Loucy (cell line): ENCODE results near the gene MARCHF11.

ENCODE experiments used
- H2AFZ ChIP-seq: fragments of 200-600 bp; sonication (generic); 2 replicates; pipeline ENCODE4 v1.6.0; 2016; ENCODE audit warnings: antibody characterized with exemption, mild to moderate bottlenecking, low read length, moderate library complexity
- H3F3A ChIP-seq: fragments of 200-600 bp; 2 replicates; pipeline ENCODE4 v1.6.0; 2016; ENCODE audit warnings: antibody characterized with exemption, low read depth, mild to moderate bottlenecking
- H3K27me3 ChIP-seq: fragments of 200-600 bp; sonication (generic); 2 replicates; pipeline ENCODE4 v1.6.1; 2014; ENCODE audit warnings: low read length, mild to moderate bottlenecking; ENCODE audit not compliant: insufficient read depth, poor library complexity, severe bottlenecking
- H3K36me3 ChIP-seq: fragments of 200-600 bp; sonication (generic); 2 replicates; pipeline ENCODE4 v1.6.1; 2016; ENCODE audit warnings: low read length; ENCODE audit not compliant: insufficient read depth
- H3K4me1 ChIP-seq: fragments of 200-600 bp; sonication (generic); 2 replicates; pipeline ENCODE4 v1.5.1; 2014; ENCODE audit warnings: low read length, mild to moderate bottlenecking; ENCODE audit not compliant: insufficient read depth, poor library complexity, severe bottlenecking
- H3K4me2 ChIP-seq: fragments of 200-600 bp; sonication (generic); 2 replicates; pipeline ENCODE4 v1.6.0; 2014; ENCODE audit warnings: antibody characterized with exemption, low read length, low read depth, mild to moderate bottlenecking; ENCODE audit not compliant: poor library complexity, severe bottlenecking
- H3K4me3 ChIP-seq: fragments of 200-600 bp; sonication (generic); 2 replicates; pipeline ENCODE4 v1.5.1; 2014; ENCODE audit warnings: low read length, mild to moderate bottlenecking, mixed read lengths; ENCODE audit not compliant: poor library complexity, severe bottlenecking
- H3K79me2 ChIP-seq: fragments of 200-600 bp; sonication (generic); 2 replicates; pipeline ENCODE4 v1.6.1; 2014; ENCODE audit warnings: low read length; ENCODE audit not compliant: insufficient read depth
- H3K9ac ChIP-seq: fragments of 200-600 bp; sonication (generic); 2 replicates; pipeline ENCODE4 v1.6.0; 2014; ENCODE audit warnings: mild to moderate bottlenecking, low read depth, low read length, moderate library complexity; ENCODE audit not compliant: poor library complexity, severe bottlenecking
- H3K9me2 ChIP-seq: fragments of 200-600 bp; sonication (generic); replicated peaks from 2 replicates; pipeline ENCODE4 v1.6.1; 2016; ENCODE audit warnings: low read depth, low read length, mixed read lengths
- H3K9me3 ChIP-seq: fragments of 200-600 bp; sonication (generic); 2 replicates; pipeline ENCODE4 v1.6.1; 2014; ENCODE audit warnings: mild to moderate bottlenecking, antibody characterized with exemption, low read length, low read depth; ENCODE audit not compliant: insufficient read depth
- H4K20me1 ChIP-seq: fragments of 200-600 bp; sonication (generic); 2 replicates; pipeline ENCODE4 v1.6.0; 2014; ENCODE audit warnings: antibody characterized with exemption, low read length, mild to moderate bottlenecking; ENCODE audit not compliant: insufficient read depth, poor library complexity, severe bottlenecking
- EZH2phosphoT487 ChIP-seq: fragments of 200-600 bp; IDR thresholded peaks from 2 replicates; pipeline ENCODE4 v1.6.1; 2018; ENCODE audit warnings: antibody characterized with exemption, mild to moderate bottlenecking, moderate library complexity, borderline replicate concordance
- TF ChIP-seq, protein P1 (sequence below): fragments of 200-600 bp; sonication (generic); conservative IDR thresholded peaks from 2 replicates; pipeline ENCODE4 v1.5.1; 2014; ENCODE audit warnings: mild to moderate bottlenecking, antibody characterized with exemption, low read length

MARCHF11 gene

DNA sequence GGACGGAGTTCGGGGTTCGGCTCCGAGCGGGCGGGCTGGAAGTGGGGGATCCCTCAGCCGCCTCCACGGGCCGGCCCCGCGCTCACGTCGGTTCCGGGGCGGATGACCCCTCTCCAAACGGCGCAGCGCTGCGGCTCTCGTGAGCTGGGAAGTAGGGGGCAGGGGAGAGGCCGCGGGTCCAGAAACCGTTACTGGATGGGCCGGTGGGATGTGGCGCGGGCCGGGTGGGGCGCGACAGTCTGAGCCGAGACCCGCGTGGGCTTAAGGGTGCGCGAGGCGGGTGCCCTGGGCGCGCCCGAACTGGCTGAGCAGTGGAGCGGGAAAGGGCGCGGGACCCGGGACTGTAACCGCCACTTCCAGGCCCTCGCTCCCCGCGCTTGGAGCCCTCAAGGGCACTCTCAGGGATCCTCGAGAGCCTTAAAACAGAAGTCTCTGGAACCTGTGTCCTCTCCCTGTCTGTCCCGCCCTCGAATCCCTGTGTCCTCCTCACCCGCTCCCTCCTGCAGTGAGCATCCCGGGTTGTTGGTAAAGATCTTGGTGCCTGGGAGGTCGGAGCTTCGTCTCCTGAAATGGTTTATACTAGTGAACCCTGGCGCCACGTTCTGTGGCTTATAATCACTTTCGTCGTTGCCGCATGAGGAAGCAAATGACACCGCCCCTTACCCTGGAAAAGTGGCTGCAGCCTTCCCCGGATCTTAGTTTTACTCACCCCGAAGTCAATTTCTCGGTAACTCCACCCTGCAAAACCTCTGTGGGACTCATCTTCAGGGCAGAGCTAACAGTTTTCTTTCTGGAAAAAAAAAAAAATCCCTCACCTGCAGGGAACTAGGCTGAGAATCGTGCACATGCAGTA is 571 bp upstream of the MARCHF11 start:
- H3K36me3 ChIP-seq: no peaks in the 10 kb centered on the region
- no peaks in the 10 kb centered on the region for H3K4me1 ChIP-seq
- H3K4me2 ChIP-seq: no peak overlapping the region
- H3K9me3 ChIP-seq: 0 out of 2 replicates have a peak, but pooled peaks cover 4% of the 10 kb centered on the region
- TF ChIP-seq, protein P1, sequence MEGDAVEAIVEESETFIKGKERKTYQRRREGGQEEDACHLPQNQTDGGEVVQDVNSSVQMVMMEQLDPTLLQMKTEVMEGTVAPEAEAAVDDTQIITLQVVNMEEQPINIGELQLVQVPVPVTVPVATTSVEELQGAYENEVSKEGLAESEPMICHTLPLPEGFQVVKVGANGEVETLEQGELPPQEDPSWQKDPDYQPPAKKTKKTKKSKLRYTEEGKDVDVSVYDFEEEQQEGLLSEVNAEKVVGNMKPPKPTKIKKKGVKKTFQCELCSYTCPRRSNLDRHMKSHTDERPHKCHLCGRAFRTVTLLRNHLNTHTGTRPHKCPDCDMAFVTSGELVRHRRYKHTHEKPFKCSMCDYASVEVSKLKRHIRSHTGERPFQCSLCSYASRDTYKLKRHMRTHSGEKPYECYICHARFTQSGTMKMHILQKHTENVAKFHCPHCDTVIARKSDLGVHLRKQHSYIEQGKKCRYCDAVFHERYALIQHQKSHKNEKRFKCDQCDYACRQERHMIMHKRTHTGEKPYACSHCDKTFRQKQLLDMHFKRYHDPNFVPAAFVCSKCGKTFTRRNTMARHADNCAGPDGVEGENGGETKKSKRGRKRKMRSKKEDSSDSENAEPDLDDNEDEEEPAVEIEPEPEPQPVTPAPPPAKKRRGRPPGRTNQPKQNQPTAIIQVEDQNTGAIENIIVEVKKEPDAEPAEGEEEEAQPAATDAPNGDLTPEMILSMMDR: no peak
- no peak for TF ChIP-seq EZH2phosphoT487
- no peak overlapping the region for H3K4me3 ChIP-seq
- no peak overlapping the region for H3K9ac ChIP-seq
- no peak overlapping the region for H2AFZ ChIP-seq
- no peaks in the 10 kb centered on the region for H3K27me3 ChIP-seq
- no peaks in the 10 kb centered on the region for H3F3A ChIP-seq
- no peaks in the 10 kb centered on the region for H3K79me2 ChIP-seq
- no peaks in the 10 kb centered on the region for H4K20me1 ChIP-seq
- no peaks in the 10 kb centered on the region for H3K9me2 ChIP-seq

DNA sequence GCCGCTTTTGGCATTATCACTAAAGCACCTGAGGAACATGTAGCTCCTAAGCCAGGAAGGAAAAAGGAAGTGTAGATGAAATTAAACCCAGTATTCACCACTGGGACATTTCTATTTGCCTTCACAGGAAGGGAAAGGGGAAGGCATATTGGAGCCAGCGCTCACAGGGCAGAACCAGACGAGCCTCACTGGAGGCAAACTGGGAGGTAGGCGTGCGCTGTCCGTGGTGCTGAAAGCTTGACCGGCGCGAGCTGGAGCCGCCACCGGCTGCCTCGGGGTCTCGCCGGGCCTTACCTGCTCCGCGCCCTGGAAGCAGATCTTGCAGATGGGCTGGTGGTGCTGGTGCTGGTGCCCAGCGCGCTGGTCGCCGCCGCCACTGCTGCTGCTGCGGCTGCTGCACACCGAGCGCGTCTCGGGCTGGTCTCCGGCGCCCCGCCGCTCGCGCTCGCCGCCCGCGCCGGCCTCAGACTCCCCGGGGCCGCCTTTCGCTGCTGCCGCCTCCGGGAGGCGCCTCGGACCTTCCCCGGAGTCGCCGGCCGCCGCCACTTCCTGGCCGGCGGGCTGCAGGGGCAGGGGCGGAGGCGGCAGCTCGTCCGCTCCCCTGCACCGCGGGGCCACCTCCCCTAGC is 732 bp downstream of the MARCHF11 start:
- TF ChIP-seq EZH2phosphoT487: no peak
- TF ChIP-seq, protein P1: no peak
- H4K20me1 ChIP-seq: no peaks in the 10 kb centered on the region
- no peaks in the 10 kb centered on the region for H3K79me2 ChIP-seq
- no peaks in the 10 kb centered on the region for H3F3A ChIP-seq
- no peak overlapping the region for H3K9ac ChIP-seq
- H3K4me1 ChIP-seq: no peaks in the 10 kb centered on the region
- no peaks in the 10 kb centered on the region for H3K27me3 ChIP-seq
- no peaks in the 10 kb centered on the region for H3K36me3 ChIP-seq
- H3K9me2 ChIP-seq: no peaks in the 10 kb centered on the region
- no peak overlapping the region for H2AFZ ChIP-seq
- no peak overlapping the region for H3K4me2 ChIP-seq
- no peak overlapping the region for H3K4me3 ChIP-seq
- H3K9me3 ChIP-seq: 0 out of 2 replicates have a peak, but pooled peaks cover 1% of the 10 kb centered on the region

DNA sequence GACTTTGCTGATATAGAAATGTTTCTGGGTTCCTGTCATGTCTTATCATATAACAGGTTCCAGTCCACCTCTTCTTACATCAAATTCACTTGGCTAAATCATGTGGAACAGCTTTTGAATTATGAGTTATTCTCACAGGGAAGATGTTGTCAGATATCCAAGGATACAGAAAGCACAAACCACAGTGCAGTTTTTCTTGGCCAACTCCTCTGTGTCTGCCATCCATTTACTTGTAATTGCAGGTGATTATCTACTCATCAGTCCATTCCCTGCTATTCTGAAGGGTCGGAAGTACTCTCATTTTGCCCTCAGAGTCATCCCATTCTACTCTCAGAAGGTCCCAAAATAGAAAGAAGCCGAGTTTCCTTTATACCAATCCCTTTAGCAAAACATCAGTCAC is 10.0 kb downstream of the MARCHF11 start:
- no peaks in the 10 kb centered on the region for H3K27me3 ChIP-seq
- H3K4me3 ChIP-seq: no peak overlapping the region
- H2AFZ ChIP-seq: no peak overlapping the region
- H3K4me1 ChIP-seq: no peaks in the 10 kb centered on the region
- no peak overlapping the region for H3K4me2 ChIP-seq
- H3F3A ChIP-seq: no peaks in the 10 kb centered on the region
- no peaks in the 10 kb centered on the region for H4K20me1 ChIP-seq
- no peaks in the 10 kb centered on the region for H3K9me2 ChIP-seq
- no peaks in the 10 kb centered on the region for H3K9me3 ChIP-seq
- H3K36me3 ChIP-seq: no peaks in the 10 kb centered on the region
- no peak for TF ChIP-seq EZH2phosphoT487
- TF ChIP-seq, protein P1: no peak
- H3K79me2 ChIP-seq: no peaks in the 10 kb centered on the region
- no peak overlapping the region for H3K9ac ChIP-seq
